Measurements from ENCODE around the gene CCDC71L. TPM values are rescaled to one million over a fixed set of nuclear protein-coding genes. Genes with fewer than 3 reads are reported as not detected.
A peak's percentile ranks its signal among the peaks of the same experiment; 100 is the strongest.
"Not testable (repeated sequence)": the region's sequence is repeated elsewhere in the genome, so short reads cannot be mapped to it uniquely, and the experiment has no call there.

CCDC71L gene
- total RNA-seq, result 17.4 and 18.4 TPM in 2 replicates

DNA sequence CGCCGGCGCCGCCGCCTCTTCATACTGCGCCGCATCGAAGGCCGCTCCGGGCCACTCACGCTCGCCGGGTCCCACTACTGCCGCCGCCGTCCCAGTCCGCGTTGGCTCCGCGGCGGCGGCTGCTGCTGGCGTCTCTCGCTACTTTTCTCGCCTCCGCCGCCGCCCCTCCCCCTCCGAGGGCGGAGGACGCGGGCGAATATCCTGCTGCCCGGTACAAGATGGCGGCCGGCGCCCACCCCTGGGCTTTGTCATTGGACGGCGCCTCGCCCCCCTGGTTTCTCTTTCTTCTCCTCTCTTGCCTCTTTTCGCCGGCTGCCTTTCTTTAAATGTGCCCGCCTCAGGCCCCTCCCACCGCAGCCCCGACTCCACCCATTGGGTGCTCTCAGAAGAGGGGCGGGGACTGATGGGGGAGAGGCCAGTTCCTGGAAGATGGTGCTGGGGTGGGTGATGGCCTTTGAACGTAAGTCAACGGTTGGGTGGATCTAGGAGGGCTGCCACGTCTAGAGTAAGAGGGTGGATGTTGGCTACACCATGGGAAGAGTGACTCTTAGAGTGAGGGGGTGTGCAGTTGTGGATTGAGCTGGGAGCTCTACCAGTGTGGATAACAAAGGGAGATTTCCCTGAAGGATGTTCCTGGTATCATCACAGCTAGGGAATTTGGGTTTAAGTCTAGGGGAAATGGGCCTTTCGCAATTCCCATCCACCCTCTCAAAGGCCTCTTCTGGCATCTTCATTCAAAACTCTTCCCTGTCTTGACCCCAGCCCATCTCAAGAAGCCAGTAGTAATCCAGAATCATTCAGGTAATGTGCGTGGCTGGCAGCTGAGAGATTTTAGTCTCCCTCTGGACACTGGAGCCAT is at the start of gene CCDC71L:
Gene CCDC71L (minus strand): TSS at position 297 of the 859 bp plus-strand sequence. CDS start 262 bp downstream, at position 35.
- intact Hi-C loops (cut with micrococcal nuclease), result loop anchor here (1.0 to 5.0 kb wide), 9 partner anchors 57 to 506 kb away; partner anchors contain the start of genes HBP1, NAMPT and PIK3CG
- no peaks in the 10 kb centered on the region for H3K27me3 Mint-ChIP-seq (ENCODE audit: low read depth)
- no peaks in the 10 kb centered on the region for H3K9me3 Mint-ChIP-seq

DNA sequence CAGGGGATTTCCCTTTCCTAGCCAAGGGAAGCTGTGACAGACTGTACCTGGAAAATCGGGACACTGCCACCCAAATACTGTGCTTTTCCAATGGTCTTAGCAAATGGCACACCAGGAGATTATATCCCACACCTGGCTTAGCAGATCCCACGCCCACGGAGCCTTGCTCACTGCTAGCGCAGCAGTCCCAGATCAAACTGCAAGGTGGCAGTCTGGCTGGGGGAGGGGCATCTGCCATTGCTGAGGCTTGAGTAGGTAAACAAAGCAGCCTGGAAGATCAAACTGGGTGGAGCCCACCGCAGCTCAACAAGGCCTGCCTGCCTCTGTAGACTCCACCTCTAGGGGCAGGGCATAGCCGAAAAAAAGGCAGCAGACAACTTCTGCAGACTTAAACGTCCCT is 48.6 kb upstream of the CCDC71L start:
- H3K27ac Mint-ChIP-seq; intact Hi-C loops (cut with micrococcal nuclease); H3K27me3 Mint-ChIP-seq (ENCODE audit: low read depth); H3K4me1 Mint-ChIP-seq (ENCODE audit: low read depth); H3K4me3 Mint-ChIP-seq (ENCODE audit: low read depth); DNase-seq (ENCODE audit: low spot score); H3K36me3 Mint-ChIP-seq (ENCODE audit: low read depth): not testable (repeated sequence)
- peaks cover 15% of the 10 kb centered on the region for H3K9me3 Mint-ChIP-seq

More for the DNA sequence above, at the start of gene CCDC71L:
- Mint-ChIP-seq H3K4me3 (ENCODE audit: low read depth) (peak within 1 kb of the TSS; percentile 96), H3K27ac (peak within 1 kb of the TSS; percentile 93), H3K36me3 (ENCODE audit: low read depth) (peaks cover 7% of the 10 kb centered on the region), H3K4me1 (ENCODE audit: low read depth) (peaks cover 33% of the 10 kb centered on the region)
- DNase-seq (ENCODE audit: low spot score), result peak; percentile 91

DNA sequence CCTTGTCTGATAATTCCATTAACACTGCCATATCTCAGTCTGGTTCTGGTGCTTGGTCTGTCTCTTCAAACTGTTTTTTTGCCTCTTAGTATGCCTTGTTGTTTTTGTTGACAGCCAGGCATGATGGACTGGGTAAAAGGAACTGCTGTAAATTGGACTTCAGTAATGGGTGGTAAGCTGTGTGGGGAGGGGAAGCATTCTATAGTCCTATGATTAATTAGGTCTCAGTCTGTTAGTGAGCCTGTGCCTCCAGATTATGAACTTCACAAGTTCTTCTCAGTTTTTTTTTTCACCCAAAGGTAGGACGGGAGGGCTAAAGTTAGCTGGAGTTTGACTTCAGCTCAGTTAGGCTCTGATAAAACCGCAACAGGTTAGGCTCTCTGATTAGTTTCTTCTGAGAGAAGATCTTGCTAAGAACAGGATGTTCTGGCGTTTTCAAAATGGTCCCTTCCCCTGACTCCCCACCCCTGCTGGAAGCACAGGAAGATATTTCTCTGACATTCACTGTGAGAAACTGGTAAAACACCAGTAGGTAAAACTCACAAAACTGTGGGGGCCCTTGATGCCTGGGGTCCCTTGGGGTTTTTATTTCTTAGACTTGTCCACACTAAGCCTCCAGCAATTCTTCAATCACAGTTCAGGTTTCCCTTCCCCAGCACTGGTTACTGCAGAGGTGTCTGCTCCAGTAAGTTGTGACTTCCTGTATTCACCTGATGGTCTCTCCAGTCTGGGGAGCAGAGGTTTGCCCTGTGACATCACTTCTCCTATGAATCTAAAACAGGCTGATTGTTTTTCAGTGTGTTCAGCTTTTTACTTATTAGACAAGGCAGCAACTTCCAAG is 43.3 kb upstream of the CCDC71L start:
- H3K4me1 Mint-ChIP-seq (ENCODE audit: low read depth), result peaks cover 16% of the 10 kb centered on the region
- H3K27ac Mint-ChIP-seq, result no peak overlapping the region
- H3K27me3 Mint-ChIP-seq (ENCODE audit: low read depth), result no peaks in the 10 kb centered on the region
- no peaks in the 10 kb centered on the region for H3K36me3 Mint-ChIP-seq (ENCODE audit: low read depth)
- no peak overlapping the region for H3K4me3 Mint-ChIP-seq (ENCODE audit: low read depth)
- H3K9me3 Mint-ChIP-seq, result peaks cover 2% of the 10 kb centered on the region
- intact Hi-C loops (cut with micrococcal nuclease), result no loop called here
- no peak for DNase-seq (ENCODE audit: low spot score)

DNA sequence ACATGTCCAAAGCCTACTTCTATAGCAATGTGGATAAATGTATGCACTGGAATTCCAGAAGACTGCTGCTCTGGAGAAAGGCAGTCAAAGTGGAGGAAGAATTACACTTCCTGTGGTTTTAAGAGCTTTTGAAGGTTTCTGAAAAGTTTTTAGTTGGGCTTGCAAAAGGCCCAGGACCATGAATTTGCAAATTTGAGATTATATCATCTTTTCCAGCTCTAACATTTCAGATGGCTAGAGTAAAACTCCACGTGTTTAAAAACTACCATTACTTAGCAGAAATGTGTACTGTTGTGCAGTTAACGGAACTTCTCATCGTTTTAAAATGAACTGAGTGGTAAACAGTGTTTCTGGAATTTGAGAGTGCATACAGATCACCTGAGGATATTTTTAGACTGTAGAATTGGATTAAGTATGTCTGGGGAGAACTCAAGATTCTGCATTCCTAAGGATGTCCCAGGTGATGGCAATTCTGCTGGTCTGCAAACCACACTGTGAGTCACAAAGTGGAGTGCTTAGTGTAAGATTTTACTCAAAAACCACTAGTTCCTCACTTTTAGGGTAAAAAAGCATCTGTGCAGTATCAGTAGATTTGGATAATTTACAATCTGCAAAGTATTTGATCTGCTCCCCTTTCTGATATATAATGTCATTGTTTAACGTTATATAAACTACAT is 32.9 kb upstream of the CCDC71L start:
- no peak for DNase-seq (ENCODE audit: low spot score)
- H3K4me3 Mint-ChIP-seq (ENCODE audit: low read depth), result no peak overlapping the region
- H3K4me1 Mint-ChIP-seq (ENCODE audit: low read depth), result peaks cover 23% of the 10 kb centered on the region
- intact Hi-C loops (cut with micrococcal nuclease), result no loop called here
- H3K27me3 Mint-ChIP-seq (ENCODE audit: low read depth), result peaks cover 1% of the 10 kb centered on the region
- H3K36me3 Mint-ChIP-seq (ENCODE audit: low read depth), result no peaks in the 10 kb centered on the region
- no peak overlapping the region for H3K27ac Mint-ChIP-seq
- H3K9me3 Mint-ChIP-seq, result peaks cover 7% of the 10 kb centered on the region

DNA sequence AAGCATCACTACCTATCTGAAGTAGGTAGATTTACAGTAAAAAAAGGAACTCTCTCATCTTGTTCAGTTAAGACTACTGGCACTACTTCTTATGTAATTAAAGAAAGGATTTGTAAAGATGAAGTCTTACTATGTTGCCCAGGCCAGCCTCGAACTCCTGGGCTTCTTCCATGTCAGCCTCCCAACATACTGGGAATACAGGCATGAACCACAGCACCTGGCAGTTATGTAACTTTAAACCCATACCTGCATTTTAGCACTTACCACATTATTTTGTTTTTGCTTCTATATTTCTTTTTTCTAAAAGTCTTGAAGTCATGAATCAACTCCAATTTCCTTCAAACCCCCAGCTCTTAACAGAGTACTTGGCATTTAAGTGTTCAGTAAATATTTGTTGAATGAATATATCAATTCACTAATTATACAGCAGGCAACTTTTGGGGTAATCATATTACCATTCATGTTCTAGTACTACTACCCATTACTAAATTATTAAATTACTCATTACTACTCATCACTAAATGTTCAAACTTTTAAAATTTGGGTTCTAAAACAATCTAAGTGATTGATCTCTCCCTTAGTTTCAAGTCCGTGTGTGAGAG is 31.6 kb upstream of the CCDC71L start:
- Mint-ChIP-seq H3K36me3 (ENCODE audit: low read depth) (no peaks in the 10 kb centered on the region), H3K4me3 (ENCODE audit: low read depth) (no peak overlapping the region), H3K9me3 (peaks cover 18% of the 10 kb centered on the region), H3K27ac (no peak overlapping the region), H3K4me1 (ENCODE audit: low read depth) (peaks cover 22% of the 10 kb centered on the region), H3K27me3 (ENCODE audit: low read depth) (peaks cover 1% of the 10 kb centered on the region)
- intact Hi-C loops (cut with micrococcal nuclease), result no loop called here
- DNase-seq (ENCODE audit: low spot score), result no peak

DNA sequence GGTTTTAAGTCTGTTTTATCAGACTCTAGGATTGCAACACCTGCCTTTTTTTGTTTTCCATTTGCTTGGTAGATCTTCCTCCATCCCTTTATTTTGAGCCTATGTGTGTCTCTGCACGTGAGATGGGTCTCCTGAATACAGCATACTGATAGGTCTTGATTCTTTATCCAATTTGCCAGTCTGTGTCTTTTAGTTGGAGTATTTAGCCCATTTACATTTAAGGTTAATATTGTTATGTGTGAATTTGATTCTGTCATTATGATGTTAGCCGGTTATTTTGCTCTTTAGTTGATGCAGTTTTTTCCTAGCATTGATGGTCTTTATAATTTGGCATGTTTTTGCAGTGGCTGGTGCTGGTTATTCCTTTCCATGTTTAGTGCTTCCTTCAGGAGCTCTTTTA is 27.2 kb upstream of the CCDC71L start:
- not testable (repeated sequence) for H3K27me3 Mint-ChIP-seq (ENCODE audit: low read depth)

DNA sequence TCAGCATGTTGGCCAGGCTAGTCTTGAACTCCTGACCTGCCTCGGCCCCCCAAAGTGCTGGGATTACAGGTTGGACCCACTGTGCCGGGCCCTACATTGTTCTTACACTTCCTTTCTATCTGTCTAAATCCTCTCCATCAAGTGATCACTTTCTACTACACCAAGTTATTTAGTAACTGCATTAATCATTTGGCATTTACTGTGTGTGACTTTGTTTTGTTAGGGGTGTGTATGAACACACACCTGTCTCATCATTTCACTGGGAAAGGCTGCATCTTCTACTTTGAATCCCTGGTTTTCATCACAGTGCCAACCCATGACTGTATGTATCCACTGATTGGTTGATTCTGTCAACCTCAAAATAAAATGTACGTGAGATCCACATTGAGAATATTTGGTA is 23.0 kb upstream of the CCDC71L start:
- Mint-ChIP-seq H3K9me3 (peaks cover 24% of the 10 kb centered on the region), H3K27ac (no peak overlapping the region), H3K4me1 (ENCODE audit: low read depth) (peaks cover 23% of the 10 kb centered on the region), H3K4me3 (ENCODE audit: low read depth) (no peak overlapping the region), H3K27me3 (ENCODE audit: low read depth) (no peaks in the 10 kb centered on the region), H3K36me3 (ENCODE audit: low read depth) (no peaks in the 10 kb centered on the region)
- intact Hi-C loops (cut with micrococcal nuclease), result no loop called here
- DNase-seq (ENCODE audit: low spot score), result no peak

More for the DNA sequence above, 27.2 kb upstream of the CCDC71L start:
- DNase-seq (ENCODE audit: low spot score); H3K4me3 Mint-ChIP-seq (ENCODE audit: low read depth); H3K36me3 Mint-ChIP-seq (ENCODE audit: low read depth); H3K27ac Mint-ChIP-seq; H3K4me1 Mint-ChIP-seq (ENCODE audit: low read depth); intact Hi-C loops (cut with micrococcal nuclease): not testable (repeated sequence)
- H3K9me3 Mint-ChIP-seq, result peaks cover 26% of the 10 kb centered on the region

DNA sequence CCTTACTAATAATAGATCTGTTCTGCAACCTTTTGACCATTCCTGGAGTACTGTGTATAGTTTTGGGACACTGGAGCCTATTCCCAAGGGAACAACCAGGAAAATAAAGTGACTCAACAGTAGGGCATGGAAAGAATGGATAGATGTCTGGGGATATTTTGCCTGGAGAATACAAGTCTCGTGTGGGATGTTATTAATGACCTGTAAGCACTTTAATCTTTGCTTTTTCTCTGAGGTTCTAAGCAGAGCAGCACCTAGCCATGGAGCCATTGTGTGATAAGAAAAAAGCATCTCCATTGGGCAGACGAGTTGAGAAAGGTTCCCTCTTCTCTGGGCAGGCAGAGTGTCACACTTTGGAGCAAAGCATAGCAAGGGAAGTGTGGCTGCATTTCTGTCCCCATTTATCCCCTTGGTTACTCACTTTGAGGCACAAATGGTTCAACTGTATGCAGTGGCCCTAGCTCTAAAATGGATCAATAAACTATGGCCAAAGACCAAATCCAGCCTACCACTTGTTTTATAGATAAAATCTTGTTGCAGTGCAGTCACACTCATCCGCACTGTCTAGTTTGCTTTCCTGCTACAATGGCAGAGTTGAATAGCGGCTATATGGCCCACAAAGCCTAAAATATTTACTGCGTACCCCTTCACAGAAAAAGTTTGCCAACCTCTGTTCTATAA is 21.0 kb upstream of the CCDC71L start:
- intact Hi-C loops (cut with micrococcal nuclease), result no loop called here
- no peak for DNase-seq (ENCODE audit: low spot score)
- no peaks in the 10 kb centered on the region for H3K27me3 Mint-ChIP-seq (ENCODE audit: low read depth)
- H3K4me3 Mint-ChIP-seq (ENCODE audit: low read depth), result no peak overlapping the region
- peaks cover 6% of the 10 kb centered on the region for H3K9me3 Mint-ChIP-seq
- peaks cover 21% of the 10 kb centered on the region for H3K4me1 Mint-ChIP-seq (ENCODE audit: low read depth)
- no peak overlapping the region for H3K27ac Mint-ChIP-seq
- H3K36me3 Mint-ChIP-seq (ENCODE audit: low read depth), result no peaks in the 10 kb centered on the region

DNA sequence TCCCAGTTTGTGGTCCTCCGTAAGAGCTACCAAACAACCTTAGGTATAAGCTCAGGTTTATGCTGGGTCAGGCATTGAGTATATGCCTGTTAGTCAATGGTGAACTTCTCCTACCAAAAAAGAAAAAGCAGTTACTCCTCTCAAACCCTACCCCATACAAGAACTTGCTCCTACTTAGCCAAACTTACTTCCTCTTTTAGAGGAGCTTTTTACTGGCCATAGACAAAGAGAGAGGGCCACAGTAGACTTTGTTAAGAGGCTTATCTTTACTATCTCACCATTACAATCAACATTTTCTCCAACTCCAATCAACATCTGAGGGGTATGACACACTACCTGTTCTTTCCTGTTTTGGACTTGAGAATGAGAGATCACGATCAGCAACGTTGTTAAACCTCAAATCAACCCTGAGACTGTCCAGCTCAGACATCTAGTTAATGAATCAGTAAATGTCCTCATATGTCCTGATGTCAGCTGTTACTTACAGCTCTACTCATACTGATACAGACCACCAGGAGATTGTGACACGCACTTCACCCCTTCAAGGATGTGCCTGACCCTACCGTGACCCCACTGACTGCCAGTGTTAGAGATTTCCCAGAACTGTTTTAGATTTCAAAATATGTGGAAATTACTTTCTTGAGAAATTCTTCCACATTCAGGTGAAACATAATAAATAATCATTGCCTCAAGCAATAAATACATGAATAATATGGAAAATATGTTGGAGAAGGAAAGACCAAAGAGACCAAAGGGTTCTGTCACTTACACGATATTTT is 18.4 kb upstream of the CCDC71L start:
- peaks cover 5% of the 10 kb centered on the region for H3K9me3 Mint-ChIP-seq
- H3K36me3 Mint-ChIP-seq (ENCODE audit: low read depth), result no peaks in the 10 kb centered on the region
- peaks cover 21% of the 10 kb centered on the region for H3K4me1 Mint-ChIP-seq (ENCODE audit: low read depth)
- DNase-seq (ENCODE audit: low spot score), result no peak
- peak overlapping the region; percentile 35 for H3K27ac Mint-ChIP-seq
- intact Hi-C loops (cut with micrococcal nuclease), result no loop called here
- no peak overlapping the region for H3K4me3 Mint-ChIP-seq (ENCODE audit: low read depth)
- no peaks in the 10 kb centered on the region for H3K27me3 Mint-ChIP-seq (ENCODE audit: low read depth)

DNA sequence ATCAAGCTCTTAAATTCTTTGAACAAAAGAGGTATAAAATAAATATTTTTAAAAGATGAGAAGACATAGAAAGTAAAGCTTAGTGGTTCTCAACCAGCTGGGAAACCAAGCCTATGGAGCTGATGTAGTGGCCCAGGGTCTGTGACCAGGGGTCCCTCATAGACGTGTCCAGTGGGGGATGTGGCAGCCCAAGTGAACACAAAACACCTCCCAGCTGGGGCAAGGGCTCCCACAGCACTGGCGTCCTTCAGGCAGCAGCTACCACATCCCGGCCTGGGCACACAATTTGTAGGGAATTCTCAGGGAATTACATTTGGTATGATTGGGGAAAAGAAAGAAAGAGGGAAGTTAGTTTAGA is 17.8 kb upstream of the CCDC71L start:
- Mint-ChIP-seq H3K27ac (no peak overlapping the region), H3K9me3 (peaks cover 6% of the 10 kb centered on the region), H3K4me3 (ENCODE audit: low read depth) (no peak overlapping the region), H3K27me3 (ENCODE audit: low read depth) (no peaks in the 10 kb centered on the region), H3K4me1 (ENCODE audit: low read depth) (peaks cover 21% of the 10 kb centered on the region), H3K36me3 (ENCODE audit: low read depth) (no peaks in the 10 kb centered on the region)
- no peak for DNase-seq (ENCODE audit: low spot score)
- intact Hi-C loops (cut with micrococcal nuclease), result no loop called here

DNA sequence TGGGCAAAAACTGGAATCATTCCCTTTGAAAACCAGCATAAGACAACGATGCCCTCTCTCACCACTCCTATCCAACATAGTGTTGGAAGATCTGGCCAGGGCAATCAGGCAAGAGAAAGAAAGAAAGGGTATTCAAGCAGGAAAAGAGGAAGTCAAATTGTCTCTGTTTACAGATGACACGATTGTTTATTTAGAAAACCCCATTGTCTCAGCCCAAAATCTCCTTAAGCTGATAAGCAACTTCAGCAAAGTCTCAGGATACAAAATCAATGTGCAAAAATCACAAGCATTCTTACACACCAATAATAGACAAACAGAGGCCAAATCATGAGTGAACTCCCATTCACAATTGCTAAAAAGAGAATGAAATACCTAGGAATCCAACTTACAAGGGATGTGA is 15.5 kb upstream of the CCDC71L start:
- H3K27ac Mint-ChIP-seq; H3K4me3 Mint-ChIP-seq (ENCODE audit: low read depth); H3K27me3 Mint-ChIP-seq (ENCODE audit: low read depth); DNase-seq (ENCODE audit: low spot score); H3K36me3 Mint-ChIP-seq (ENCODE audit: low read depth); intact Hi-C loops (cut with micrococcal nuclease): not testable (repeated sequence)
- peaks cover 16% of the 10 kb centered on the region for H3K9me3 Mint-ChIP-seq
- peaks cover 21% of the 10 kb centered on the region for H3K4me1 Mint-ChIP-seq (ENCODE audit: low read depth)

Data from activated T-helper 2 cell treated with anti-CD3 and anti-CD28 coated beads, Interferon-gamma antibody, Interleukin-2, Interleukin-4, amounts not matched to agents 10 μg/mL and 5 μg/mL and 100 μg/mL, durations not matched to agents 14 hours and 24 hours and 36 hours (primary cell).